Frontal cortex (tissue), 4 donors: ENCODE results near the gene BMAL2. TPM values are rescaled to one million over a fixed set of nuclear protein-coding genes. Genes with fewer than 3 reads are reported as not detected.

ENCODE experiments used
- DNase-seq, 2 donors: peaks; one replicate each; pipeline ENCODE4 v3.0.0; 2012; ENCODE audit warnings: low spot score in 2 of 2
- FAIRE-seq: peaks from 2 replicates; lab custom pipeline; 2012; peaks lifted over from hg19 to GRCh38; lab: Jason Lieb, UNC
- total RNA-seq: library from RNA; depleted of rRNA; stranded (reverse); fragments of >200 nt; gene quantifications from one replicate; pipeline ENCODE4 v1.2.3, GENCODE V29; 2014
- donor health status: control.
- donor health status: control.
- donor health status: control.

The BMAL2 gene
- total RNA-seq, result 42.4 TPM

- FAIRE-seq (no peak), DNase-seq (peak; percentile 50)
These were observed at the start of gene BMAL2 for GRCh38 chr12:27332714-27333402. TSS of gene BMAL2 (plus strand) at chr12:27332836. CDS start at chr12:27333073, 237 bp downstream.

- FAIRE-seq (no peak), DNase-seq (no peak)
These were observed 48.6 kb upstream of the BMAL2 start for GRCh38 chr12:27284021-27284420.

GRCh38 chr12:27284751-27285150, 47.9 kb upstream of the BMAL2 start:
- DNase-seq (no peak), FAIRE-seq (no peak)

GRCh38 chr12:27285403-27285802, 47.2 kb upstream of the BMAL2 start:
- no peak for DNase-seq
- FAIRE-seq, result no peak

GRCh38 chr12:27289414-27289813, 43.2 kb upstream of the BMAL2 start:
- FAIRE-seq, result no peak

GRCh38 chr12:27290501-27291168, 42.0 kb upstream of the BMAL2 start:
- FAIRE-seq, result no peak
- DNase-seq, result no peak

More at GRCh38 chr12:27289414-27289813, 43.2 kb upstream of the BMAL2 start:
- no peak for DNase-seq

- FAIRE-seq (no peak), DNase-seq (no peak)
These were observed 40.8 kb upstream of the BMAL2 start for GRCh38 chr12:27291862-27292261.

GRCh38 chr12:27292718-27293117, 39.9 kb upstream of the BMAL2 start:
- DNase-seq, result no peak
- no peak for FAIRE-seq

GRCh38 chr12:27293463-27293862, 39.2 kb upstream of the BMAL2 start:
- DNase-seq, result no peak
- FAIRE-seq, result no peak

- FAIRE-seq (no peak), DNase-seq (no peak)
These were observed 36.0 kb upstream of the BMAL2 start for GRCh38 chr12:27296674-27297073.

GRCh38 chr12:27297566-27297965, 35.1 kb upstream of the BMAL2 start:
- DNase-seq (no peak), FAIRE-seq (no peak)

- no peak for DNase-seq
- FAIRE-seq, result no peak
These were observed 33.5 kb upstream of the BMAL2 start for GRCh38 chr12:27299102-27299501.

GRCh38 chr12:27300226-27300625, 32.4 kb upstream of the BMAL2 start:
- DNase-seq, result no peak
- no peak for FAIRE-seq

GRCh38 chr12:27303139-27304111, 29.2 kb upstream of the BMAL2 start:
- no peak for DNase-seq
- FAIRE-seq, result no peak

- no peak for DNase-seq
These were observed 27.8 kb upstream of the BMAL2 start for GRCh38 chr12:27304856-27305255.

GRCh38 chr12:27305673-27306456, 26.8 kb upstream of the BMAL2 start:
- DNase-seq (peak in 1 of 2 donors; percentile 10), FAIRE-seq (peak; percentile 99)

More at GRCh38 chr12:27304856-27305255, 27.8 kb upstream of the BMAL2 start:
- no peak for FAIRE-seq

GRCh38 chr12:27309293-27309994, 23.2 kb upstream of the BMAL2 start:
- DNase-seq (no peak), FAIRE-seq (no peak)

GRCh38 chr12:27309995-27310315, 22.7 kb upstream of the BMAL2 start:
- FAIRE-seq (no peak), DNase-seq (no peak)

GRCh38 chr12:27316947-27317346, 15.7 kb upstream of the BMAL2 start:
- no peak for FAIRE-seq

More at GRCh38 chr12:27316947-27317346, 15.7 kb upstream of the BMAL2 start:
- no peak for DNase-seq
